ENCODE results near the gene ZFP36. TPM values are rescaled to one million over a fixed set of nuclear protein-coding genes. Genes with fewer than 3 reads are reported as not detected.

ZFP36 gene
- polyA plus RNA-seq, 2 of the 4 experiments (the other 2 are of a cell fraction): 22.1 to 29.1 TPM

- TF ChIP-seq EHMT2 (IDR thresholded peaks at IDR 0.05; ENCODE audit: low read depth) (no peak), HDAC2 (IDR thresholded peaks at IDR 0.05) (no peak), JUN (IDR thresholded peaks at IDR 0.05) (peak; percentile 75 to 86), RCOR1 (IDR thresholded peaks at IDR 0.05; ENCODE audit: low read depth, low read length) (no peak), ZNF302 (CRISPR knock-in tag; IDR thresholded peaks at IDR 0.05) (peak; percentile 93)
Measured at GRCh38 chr19:39430675-39431593, 24.3 kb downstream of the ZFP36 start (continued).

GRCh38 chr19:39432677-39433025 lies 26.0 kb downstream of the ZFP36 start:
- Histone ChIP-seq H3K4me1 (peaks cover 79% of the 10 kb centered on the region), H3K4me2 (peak overlapping the region; percentile 91; the same call in 2 of the 3 replicates), H3K27ac (peak overlapping the region; percentile 83 to 90; a peak in 4 of 6 replicates), H3K4me3 (peak overlapping the region; percentile 80; the same call in 1 of the 3 replicates), H3K9me3 (no peaks in the 10 kb centered on the region)
- WGBS (ENCODE audit: missing lambda C conversion rate): 87% methylated on average over 8 of the region's 8 CpGs
- TF ChIP-seq ZNF302 (CRISPR knock-in tag; IDR thresholded peaks at IDR 0.05) (0 out of 2 replicates have a peak, but pooled peaks have one; percentile 4), HMGXB4 (CRISPR knock-in tag; IDR thresholded peaks at IDR 0.05; ENCODE audit: borderline replicate concordance) (0 out of 2 replicates have a peak, but pooled peaks have one; percentile 10), CBX8 (IDR thresholded peaks at IDR 0.05) (no peak), KDM1A (IDR thresholded peaks at IDR 0.05; ENCODE audit: low read depth) (no peak), FOSB (CRISPR knock-in tag; IDR thresholded peaks at IDR 0.05) (no peak), RARB (CRISPR knock-in tag; IDR thresholded peaks at IDR 0.05) (no peak), HOXA7 (CRISPR knock-in tag; IDR thresholded peaks at IDR 0.05) (0 out of 2 replicates have a peak, but pooled peaks have one; percentile 7), MAX (IDR thresholded peaks at IDR 0.05) (peak; percentile 19; the same call in 1 of the 2 replicates)
- ChIA-PET POLR2A (interaction anchor here (0.6 to 2.7 kb wide), 9 partner anchors 9 to 100 kb away, joined by 3 to 17 read pairs (median 3); partner anchors contain the start of genes EID2B, PLEKHG2 and SUPT5H), CTCF (interaction anchor here (0.6 to 23.5 kb wide), 9 partner anchors 15 to 435 kb away, joined by 3 to 457 read pairs (median 7); partner anchors contain the start of genes EID2B, MED29, PAF1 and PLEKHG2)
- FAIRE-seq (no peak), ATAC-seq (no peak), DNase-seq (ENCODE audit: low read depth in 1 of 2, low spot score in 1 of 2) (no peak)

- H3K4me2 ChIP-seq: peak overlapping the region; percentile 91
- peak overlapping the region; percentile 80 for H3K4me3 ChIP-seq
- peak overlapping the region; percentile 90 to 95; a peak in 5 of 6 replicates for H3K27ac ChIP-seq
- H3K4me1 ChIP-seq: peaks cover 79% of the 10 kb centered on the region
- DNase-seq (ENCODE audit: low read depth in 1 of 2, low spot score in 1 of 2) (peak in 1 of 2 experiments; percentile 20), ATAC-seq (no peak), FAIRE-seq (no peak)
- ChIA-PET POLR2A (interaction anchor here (1.2 to 3.0 kb wide), 4 partner anchors 12 to 29 kb away, joined by 3 to 140 read pairs (median 12); partner anchors contain the start of genes SUPT5H and ZFP36), CTCF (interaction anchor here (0.8 to 23.5 kb wide), 10 partner anchors 10 to 109 kb away, joined by 3 to 457 read pairs (median 6); partner anchors contain the start of genes EID2B, MED29, PAF1 and PLEKHG2)
- 92% methylated on average over 8 of the region's 8 CpGs for WGBS (ENCODE audit: missing lambda C conversion rate)
- H3K9me3 ChIP-seq: no peaks in the 10 kb centered on the region
- TF ChIP-seq RNF2 (IDR thresholded peaks at IDR 0.05; ENCODE audit: borderline replicate concordance, low read depth) (no peak), CHD2 (IDR thresholded peaks at IDR 0.05; ENCODE audit: low read length, partially characterized antibody) (no peak), KDM1A (IDR thresholded peaks at IDR 0.05; ENCODE audit: low read depth) (no peak), SMC3 (IDR thresholded peaks at IDR 0.05) (no peak), POLR2A (IDR thresholded peaks at IDR 0.05; ENCODE audit: low read length) (no peak), KDM5A (IDR thresholded peaks at IDR 0.05) (no peak), E2F6 (IDR thresholded peaks at IDR 0.05; ENCODE audit: borderline replicate concordance, low read depth) (no peak), MAX (IDR thresholded peaks at IDR 0.05) (peak; percentile 9; the same call in 1 of the 2 replicates), TFCP2L1 (CRISPR knock-in tag; IDR thresholded peaks at IDR 0.05) (peak; percentile 26; the same call in 1 of the 2 replicates), RARB (CRISPR knock-in tag; IDR thresholded peaks at IDR 0.05) (peak; percentile 42; the same call in 1 of the 2 replicates), USF2 (IDR thresholded peaks at IDR 0.05) (no peak), JUNB (IDR thresholded peaks at IDR 0.05) (no peak), HDAC2 (IDR thresholded peaks at IDR 0.05) (no peak), ZSCAN20 (CRISPR knock-in tag; IDR thresholded peaks at IDR 0.05) (no peak), PHF8 (IDR thresholded peaks at IDR 0.05; ENCODE audit: borderline replicate concordance, low read depth) (no peak), FOXS1 (CRISPR knock-in tag; IDR thresholded peaks at IDR 0.05) (no peak), HMGXB4 (CRISPR knock-in tag; IDR thresholded peaks at IDR 0.05; ENCODE audit: borderline replicate concordance) (peak; percentile 32; the same call in 1 of the 2 replicates), EP300 (IDR thresholded peaks at IDR 0.05) (no peak)
Measured at GRCh38 chr19:39433480-39434079, 26.9 kb downstream of the ZFP36 start.
